Skeletal muscle cell (primary cell): ENCODE data around the gene SPTBN1.

Experiments
- DNase-seq: peaks from one replicate; pipeline ENCODE4 v3.0.0-alpha.2; 2010; ENCODE audit warnings: low read depth
- H3K4me3 ChIP-seq: 2 replicates; pipeline ENCODE4 v1.5.1; 2011; ENCODE audit warnings: low read depth, mild to moderate bottlenecking, control low read depth, low read length, moderate library complexity

The SPTBN1 gene

GRCh38 chr2:54613386-54613785, 157.3 kb downstream of the SPTBN1 start:
- DNase-seq = no peak
- H3K4me3 ChIP-seq = no peak overlapping the region

GRCh38 chr2:54613794-54614257, 157.7 kb downstream of the SPTBN1 start:
- DNase-seq = no peak
- no peak overlapping the region for H3K4me3 ChIP-seq

GRCh38 chr2:54614819-54615218, 158.7 kb downstream of the SPTBN1 start:
- H3K4me3 ChIP-seq = no peak overlapping the region

GRCh38 chr2:54615832-54616534, 159.9 kb downstream of the SPTBN1 start:
- no peak overlapping the region for H3K4me3 ChIP-seq
- DNase-seq = no peak

More at GRCh38 chr2:54614819-54615218, 158.7 kb downstream of the SPTBN1 start:
- no peak for DNase-seq

GRCh38 chr2:54617409-54617808, 161.3 kb downstream of the SPTBN1 start:
- no peak for DNase-seq
- no peak overlapping the region for H3K4me3 ChIP-seq

- no peak for DNase-seq
- H3K4me3 ChIP-seq = no peak overlapping the region
Observed at GRCh38 chr2:54618646-54619565, 162.8 kb downstream of the SPTBN1 start.

GRCh38 chr2:54619660-54620231, 163.6 kb downstream of the SPTBN1 start:
- no peak overlapping the region for H3K4me3 ChIP-seq
- DNase-seq = no peak

- DNase-seq = no peak
- no peak overlapping the region for H3K4me3 ChIP-seq
Observed at GRCh38 chr2:54620948-54621347, 164.8 kb downstream of the SPTBN1 start.

GRCh38 chr2:54624591-54625071, 168.5 kb downstream of the SPTBN1 start:
- DNase-seq = peak; percentile 64

GRCh38 chr2:54626131-54626530, 170.0 kb downstream of the SPTBN1 start:
- no peak overlapping the region for H3K4me3 ChIP-seq
- DNase-seq = no peak

More at GRCh38 chr2:54624591-54625071, 168.5 kb downstream of the SPTBN1 start:
- H3K4me3 ChIP-seq = no peak overlapping the region

GRCh38 chr2:54626884-54627283, 170.8 kb downstream of the SPTBN1 start:
- no peak overlapping the region for H3K4me3 ChIP-seq
- DNase-seq = no peak

- H3K4me3 ChIP-seq = no peak overlapping the region
- no peak for DNase-seq
Observed at GRCh38 chr2:54627973-54628372, 171.8 kb downstream of the SPTBN1 start.

- no peak for DNase-seq
- H3K4me3 ChIP-seq = no peak overlapping the region
Observed at GRCh38 chr2:54628418-54628817, 172.3 kb downstream of the SPTBN1 start.

- no peak overlapping the region for H3K4me3 ChIP-seq
- DNase-seq = no peak
Observed at GRCh38 chr2:54628957-54629356, 172.8 kb downstream of the SPTBN1 start.

- H3K4me3 ChIP-seq = no peak overlapping the region
- DNase-seq = no peak
Observed at GRCh38 chr2:54629390-54629789, 173.3 kb downstream of the SPTBN1 start.

- no peak overlapping the region for H3K4me3 ChIP-seq
- DNase-seq = no peak
Observed at GRCh38 chr2:54629914-54630857, 174.1 kb downstream of the SPTBN1 start.

GRCh38 chr2:54630858-54631497, 174.9 kb downstream of the SPTBN1 start:
- DNase-seq = no peak
- H3K4me3 ChIP-seq = no peak overlapping the region

- DNase-seq = no peak
- H3K4me3 ChIP-seq = no peak overlapping the region
Observed at GRCh38 chr2:54631755-54632154, 175.6 kb downstream of the SPTBN1 start.
